Activated T-cell treated with anti-CD3 and anti-CD28 coated beads for 1 hour (primary cell): ENCODE measurements around the gene LRRK1.

Experiments
- DNase-seq: peaks from one replicate; pipeline ENCODE4 v3.0.0-alpha.2; 2020; ENCODE audit warnings: low read depth

The LRRK1 gene

DNA sequence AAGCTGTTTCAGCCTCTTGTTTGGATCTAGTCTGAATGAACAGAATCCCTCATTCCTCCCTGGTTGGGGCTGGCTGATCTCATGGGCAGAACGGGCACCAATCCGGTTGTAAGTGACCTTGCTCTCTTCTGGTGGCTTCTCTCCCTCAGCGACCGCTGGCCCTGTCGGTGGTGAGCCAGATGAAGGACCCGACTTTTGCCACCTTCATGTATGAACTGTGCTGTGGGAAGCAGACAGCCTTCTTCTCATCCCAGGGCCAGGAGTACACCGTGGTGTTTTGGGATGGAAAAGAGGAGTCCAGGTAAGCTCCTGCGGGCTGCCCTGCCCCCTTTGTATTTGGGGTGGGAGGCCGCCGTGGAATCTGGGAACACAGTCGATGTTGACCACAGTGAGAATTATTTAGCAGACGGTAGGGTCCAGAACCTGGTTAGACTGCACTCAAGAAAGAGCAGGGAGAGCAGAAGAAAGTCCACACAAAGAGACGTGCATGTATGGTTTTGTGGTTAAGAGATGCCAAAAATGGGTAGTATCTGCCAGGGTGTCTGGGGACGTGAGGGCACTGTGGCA is 138.8 kb downstream of the LRRK1 start:
- DNase-seq: no peak

GRCh38 chr15:101058735-101059134 is 139.6 kb downstream of the LRRK1 start:
- no peak for DNase-seq

GRCh38 chr15:101059381-101060341 is 140.5 kb downstream of the LRRK1 start:
- no peak for DNase-seq

- no peak for DNase-seq
Observed at GRCh38 chr15:101060576-101061551, 141.7 kb downstream of the LRRK1 start.

DNA sequence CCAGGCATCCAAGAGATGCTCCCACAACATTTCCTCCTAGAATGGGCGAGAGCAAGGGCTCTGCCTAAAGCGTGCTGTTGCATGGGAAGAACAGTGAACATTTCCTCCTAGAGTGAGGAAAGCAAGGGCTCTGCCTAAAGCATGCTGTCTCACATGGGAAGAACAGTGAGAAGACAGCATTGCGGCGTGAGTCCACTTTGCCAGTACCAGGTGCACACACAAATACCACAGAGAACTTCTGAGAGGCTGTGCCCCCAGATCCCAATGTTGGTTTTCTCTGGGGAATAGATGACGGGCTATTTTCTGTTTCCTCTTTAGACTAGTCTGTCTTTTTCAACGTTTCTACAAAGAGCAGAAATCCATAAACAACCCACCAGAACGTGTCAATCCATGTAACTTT is 142.9 kb downstream of the LRRK1 start:
- no peak for DNase-seq

- no peak for DNase-seq
Observed at GRCh38 chr15:101062471-101063171, 143.5 kb downstream of the LRRK1 start.

- DNase-seq: no peak
Observed at GRCh38 chr15:101063212-101063611, 144.1 kb downstream of the LRRK1 start.

DNA sequence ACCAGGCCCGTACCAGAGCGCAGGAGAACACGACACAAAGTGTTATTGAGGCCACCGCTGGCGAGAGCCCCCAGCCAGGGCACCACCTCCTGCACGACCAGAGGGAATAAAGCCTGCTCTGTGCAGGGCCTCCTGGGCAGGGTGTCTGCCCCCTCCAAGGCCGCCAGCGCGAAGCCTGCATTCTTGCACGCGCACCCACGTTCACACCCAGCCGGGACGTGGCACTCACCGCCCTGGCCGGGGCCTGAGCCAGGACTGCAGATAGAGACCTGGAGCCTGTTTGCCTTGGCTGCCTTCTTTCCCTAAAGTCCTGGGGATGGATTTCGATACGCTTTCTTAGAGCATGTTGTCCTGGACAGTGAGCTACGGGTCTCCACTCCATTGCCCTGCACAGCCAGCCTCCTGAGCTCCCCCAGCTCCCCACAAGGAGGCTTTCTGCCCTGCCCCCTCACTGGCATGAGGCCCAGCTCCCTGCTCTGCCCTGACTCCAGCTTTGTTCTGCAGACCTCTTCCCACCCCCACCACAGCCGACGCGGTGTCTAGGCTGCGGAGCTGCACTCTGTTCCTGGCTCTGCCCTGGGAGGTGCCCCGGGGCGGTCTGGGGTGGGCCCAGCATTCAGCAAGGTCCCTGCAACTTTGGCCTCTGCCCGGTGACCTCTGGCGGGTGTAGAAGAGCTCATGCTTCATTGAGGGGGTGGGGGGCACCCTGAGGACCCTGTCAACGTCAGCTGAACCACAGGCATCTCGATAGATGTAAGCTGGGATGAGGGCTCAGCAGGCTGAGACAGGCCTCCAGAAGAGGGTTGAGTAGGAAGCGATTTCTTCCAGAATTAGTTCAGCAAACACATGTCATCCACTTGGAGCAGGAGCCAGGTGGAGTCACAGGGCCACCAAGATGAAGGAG is 145.0 kb downstream of the LRRK1 start:
- DNase-seq: no peak

DNA sequence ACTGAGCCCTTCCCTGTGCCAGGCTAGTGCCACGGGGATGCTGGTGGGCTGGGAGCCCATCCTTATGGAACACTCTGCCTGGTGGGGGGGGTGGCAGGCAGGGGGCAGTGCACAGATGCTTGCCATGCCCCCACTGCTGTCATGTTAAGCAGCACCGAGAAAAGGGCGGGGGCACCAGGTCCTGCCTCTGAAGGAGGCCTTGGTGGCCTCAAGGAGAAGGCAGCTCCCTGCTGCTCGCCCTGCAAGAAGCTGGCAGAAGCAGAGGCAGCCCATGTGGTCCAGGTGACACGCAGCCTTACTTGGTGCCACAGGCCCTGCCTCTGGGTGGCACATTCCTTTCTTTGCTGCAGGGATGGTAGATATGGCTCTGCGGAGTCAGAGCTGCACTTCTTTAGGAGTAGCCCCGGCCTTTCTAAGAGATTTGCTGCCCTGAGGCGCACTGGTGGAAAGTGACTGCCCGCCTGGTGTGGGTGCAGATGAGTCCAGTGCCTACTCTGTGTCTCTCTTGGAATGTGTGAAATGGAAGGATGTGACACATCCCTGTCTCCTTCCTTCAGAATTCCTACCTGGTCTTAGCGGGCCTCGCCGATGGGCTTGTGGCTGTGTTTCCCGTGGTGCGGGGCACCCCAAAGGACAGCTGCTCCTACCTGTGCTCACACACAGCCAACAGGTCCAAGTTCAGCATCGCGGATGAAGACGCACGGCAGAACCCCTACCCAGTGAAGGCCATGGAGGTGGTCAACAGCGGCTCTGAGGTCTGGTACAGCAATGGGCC is 145.8 kb downstream of the LRRK1 start:
- no peak for DNase-seq

GRCh38 chr15:101065570-101066221 is 146.5 kb downstream of the LRRK1 start:
- no peak for DNase-seq

DNA sequence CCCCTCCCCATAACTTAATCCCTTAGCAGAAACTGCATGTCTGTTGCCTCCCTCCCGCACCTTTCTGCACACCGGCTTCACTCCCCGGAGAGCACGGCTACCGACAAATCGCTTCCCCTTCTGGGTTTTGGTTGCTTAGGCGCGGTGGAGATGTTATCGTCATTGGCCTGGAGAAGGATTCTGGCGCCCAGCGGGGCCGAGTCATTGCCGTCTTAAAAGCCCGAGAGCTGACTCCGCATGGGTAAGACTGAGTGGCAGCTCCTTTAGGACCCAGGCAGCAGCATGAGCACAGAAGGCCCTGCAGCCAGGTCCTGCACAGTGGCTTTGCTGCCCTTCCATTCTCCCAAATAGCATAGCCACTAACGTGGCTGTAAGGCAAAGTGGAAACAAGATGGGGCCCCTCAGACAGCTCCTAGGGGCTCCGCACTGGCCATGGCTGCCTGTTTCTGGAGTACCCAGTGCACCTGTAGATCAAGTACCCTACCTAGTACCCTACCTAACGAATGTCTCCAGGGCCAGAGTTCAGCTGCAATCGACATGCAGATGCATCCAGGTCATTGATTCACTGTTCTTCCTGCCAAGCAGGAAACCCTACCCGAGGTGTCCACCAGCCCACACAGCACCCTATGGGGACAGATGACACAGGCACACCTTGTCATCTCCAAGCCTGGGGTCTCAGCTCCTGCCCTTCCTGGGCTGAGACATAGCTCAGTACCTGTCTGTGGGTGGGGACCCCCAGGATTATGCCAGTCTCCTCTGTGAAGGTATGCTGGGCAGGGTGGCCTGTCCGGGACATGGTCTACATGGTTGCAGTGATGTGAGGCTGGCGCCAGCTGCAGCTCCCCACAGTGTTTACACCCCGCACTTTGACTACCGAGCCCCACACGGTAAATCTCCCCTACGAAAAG is 147.6 kb downstream of the LRRK1 start:
- DNase-seq: no peak

DNA sequence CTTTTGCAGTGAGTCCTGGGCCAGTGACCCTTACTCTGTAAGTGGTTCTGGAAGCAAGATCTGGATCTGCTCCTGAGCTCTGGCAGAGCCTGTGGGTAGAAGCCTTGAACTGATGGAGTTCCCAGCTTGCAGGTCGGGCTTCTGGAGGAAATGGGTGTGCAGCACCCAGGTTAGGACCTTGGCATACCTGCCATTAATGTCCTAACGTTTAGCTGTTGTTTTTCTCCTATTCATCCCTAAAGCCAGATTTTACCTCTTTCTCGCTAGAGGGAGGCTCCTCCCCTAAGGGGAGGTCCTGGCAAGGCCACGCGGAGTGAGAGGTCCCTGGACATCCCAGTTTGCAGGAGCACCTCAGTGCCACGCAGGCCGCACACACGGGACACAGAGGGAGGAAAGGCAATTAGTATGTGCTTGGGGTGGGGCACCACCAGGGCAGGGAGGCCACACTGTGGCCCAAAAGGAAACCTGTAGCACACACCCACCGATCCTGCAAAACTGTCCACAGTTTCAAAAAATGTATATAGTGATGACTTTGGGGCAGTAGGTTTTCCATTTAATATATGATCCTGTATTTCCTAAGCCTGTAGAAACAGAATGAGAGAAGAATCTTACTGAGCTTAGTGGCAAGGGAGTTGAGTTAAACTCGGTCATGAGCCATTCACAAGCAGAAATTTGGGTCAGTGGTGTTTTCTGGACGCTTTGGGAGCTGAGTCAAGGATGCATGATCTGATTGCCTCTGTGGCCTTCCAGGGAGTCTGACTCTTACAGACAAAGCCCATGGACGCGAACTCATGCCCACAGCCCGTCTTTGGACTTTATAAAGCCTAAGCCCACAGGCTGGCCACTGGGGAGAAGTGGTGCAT is 148.7 kb downstream of the LRRK1 start:
- no peak for DNase-seq

DNA sequence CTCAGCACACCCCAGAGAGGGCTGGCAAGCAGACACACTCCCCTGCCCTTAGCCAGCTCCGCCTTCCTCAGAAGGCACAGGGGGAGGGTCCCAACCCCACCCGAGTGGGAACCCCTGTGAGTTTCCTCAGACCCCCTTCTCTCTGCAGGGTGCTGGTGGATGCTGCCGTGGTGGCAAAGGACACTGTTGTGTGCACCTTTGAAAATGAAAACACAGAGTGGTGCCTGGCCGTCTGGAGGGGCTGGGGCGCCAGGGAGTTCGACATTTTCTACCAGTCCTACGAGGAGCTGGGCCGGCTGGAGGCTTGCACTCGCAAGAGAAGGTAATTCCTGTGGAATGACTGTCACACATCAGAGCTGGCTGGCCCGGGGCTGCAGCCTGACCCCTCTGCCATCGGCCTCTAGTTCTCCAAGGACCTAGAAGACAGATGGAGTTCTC is 149.4 kb downstream of the LRRK1 start:
- no peak for DNase-seq

- no peak for DNase-seq
Observed at GRCh38 chr15:101068961-101069653, 149.9 kb downstream of the LRRK1 start.

DNA sequence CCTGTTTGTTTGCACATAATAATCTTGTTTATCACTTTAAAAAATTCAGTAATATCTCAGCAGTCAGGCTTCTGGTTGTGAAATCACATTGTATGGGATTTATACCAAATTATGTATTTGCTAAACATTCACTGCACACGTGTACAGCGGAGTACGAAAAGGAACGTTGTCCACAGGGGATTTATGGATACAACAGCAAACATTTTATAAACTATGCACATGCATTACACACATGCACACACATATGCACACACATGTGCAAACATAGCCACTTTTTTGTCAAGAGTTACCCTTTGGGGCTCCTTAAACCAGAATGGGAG is 150.5 kb downstream of the LRRK1 start:
- DNase-seq: no peak

DNA sequence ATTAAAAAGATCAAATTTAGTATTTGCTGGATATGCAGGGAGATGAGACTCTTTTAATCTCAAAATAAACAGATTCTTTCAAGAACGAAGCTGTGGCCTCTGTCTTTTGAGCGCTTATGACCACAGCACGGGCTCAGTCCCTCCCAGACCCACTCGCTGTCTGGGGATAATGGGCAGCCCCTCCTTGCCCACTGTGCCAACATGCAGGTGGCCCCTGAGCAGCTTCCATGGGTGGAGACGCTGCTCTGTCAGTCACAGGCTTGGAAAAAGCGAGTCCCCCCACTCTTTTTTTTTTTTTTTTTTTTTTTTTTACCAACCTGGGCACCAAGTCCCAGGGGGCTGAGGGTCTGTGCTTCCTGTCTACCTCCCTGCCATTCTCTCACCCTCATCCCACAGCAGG is 150.9 kb downstream of the LRRK1 start:
- no peak for DNase-seq
